Measurements from ENCODE around the gene DZANK1.
"Not testable (repeated sequence)": the region's sequence is repeated elsewhere in the genome, so short reads cannot be mapped to it uniquely, and the experiment has no call there.

The DZANK1 gene

DNA sequence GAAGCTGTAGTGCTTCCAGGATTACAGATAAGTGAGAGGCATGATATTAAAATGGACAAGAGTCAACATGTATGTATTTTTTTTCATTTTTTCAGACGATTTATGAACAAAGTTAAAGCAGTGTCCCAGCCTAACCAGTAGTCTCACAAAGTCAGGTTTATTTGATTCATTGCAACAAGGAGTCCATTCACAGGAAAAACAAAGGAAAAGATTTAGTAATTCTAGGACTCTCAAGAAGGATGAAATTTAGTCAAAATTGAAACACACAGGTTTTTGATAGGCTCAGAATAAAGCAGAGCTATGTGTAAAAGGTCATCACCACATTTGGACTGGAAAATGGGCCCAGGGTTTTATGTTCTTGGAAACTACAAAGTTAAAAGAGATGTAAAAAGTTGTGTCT lies 94.5 kb downstream of the DZANK1 start:
- DNase-seq, result no peak

GRCh38 chr20:18364768-18365167 lies 102.1 kb downstream of the DZANK1 start:
- DNase-seq, result no peak

- no peak for DNase-seq
Observed at GRCh38 chr20:18363708-18364107, 103.1 kb downstream of the DZANK1 start.

- no peak for DNase-seq
Observed at GRCh38 chr20:18362916-18363315, 103.9 kb downstream of the DZANK1 start.

GRCh38 chr20:18361678-18362077 lies 105.2 kb downstream of the DZANK1 start:
- DNase-seq, result no peak

- DNase-seq, result no peak
Observed at GRCh38 chr20:18360635-18361034, 106.2 kb downstream of the DZANK1 start.

DNA sequence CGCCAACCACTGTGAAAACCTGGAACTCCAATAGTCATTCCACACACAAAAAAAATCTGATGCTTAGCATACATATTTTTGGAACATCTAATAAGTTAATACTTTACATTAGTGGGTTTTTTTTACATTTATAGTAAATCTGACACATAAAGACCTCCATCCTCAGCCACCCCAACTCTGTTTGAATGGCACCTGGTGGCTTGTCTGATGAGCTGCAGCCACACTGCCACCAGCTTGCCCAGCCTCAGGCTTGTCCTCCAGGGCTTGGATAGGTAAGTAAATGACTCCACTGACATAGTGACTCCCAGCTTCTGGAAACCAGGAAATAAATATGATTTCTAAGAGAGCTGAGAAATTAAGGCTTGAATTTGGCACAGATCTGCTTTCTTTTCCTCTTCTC lies 107.0 kb downstream of the DZANK1 start:
- DNase-seq, result no peak

DNA sequence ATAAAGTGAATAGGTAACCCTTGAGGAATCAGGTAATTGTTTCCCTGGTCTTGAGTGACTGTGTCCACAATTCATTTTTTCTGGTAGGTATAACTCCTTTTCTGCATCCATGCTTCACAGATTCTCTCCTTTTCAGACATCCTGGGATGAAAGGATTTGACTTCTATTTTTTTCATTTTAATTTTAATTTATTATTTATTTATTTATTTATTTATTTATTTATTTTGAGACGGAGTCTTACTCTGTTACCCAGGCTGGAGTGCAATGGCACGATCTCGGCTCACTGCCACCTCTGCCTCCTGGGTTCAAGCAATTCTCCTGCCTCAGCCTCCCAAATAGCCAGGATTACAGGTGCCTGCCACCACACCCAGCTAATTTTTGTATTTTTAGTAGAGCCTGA lies 117.1 kb downstream of the DZANK1 start:
- DNase-seq, result not testable (repeated sequence)

All from NCI-H526 (cell line).